Measurements from ENCODE around the gene WNT3A. TPM values are rescaled to one million over a fixed set of nuclear protein-coding genes. Genes with fewer than 3 reads are reported as not detected.

The WNT3A gene
- polyA plus RNA-seq, 1 donor = not detected

GRCh38 chr1:228059634-228060457 lies 53.0 kb downstream of the WNT3A start:
- Histone ChIP-seq H3K4me3 (ENCODE audit: low read length) (peak overlapping the region; percentile 32), H3K27me3 (ENCODE audit: control insufficient read depth, insufficient read depth, low read length) (peaks cover 67% of the 10 kb centered on the region), H3K9me3 (ENCODE audit: control insufficient read depth, low read depth, low read length) (peaks cover 18% of the 10 kb centered on the region), H3K36me3 (ENCODE audit: control insufficient read depth, insufficient read depth, low read length) (no peaks in the 10 kb centered on the region), H3K27ac (ENCODE audit: low read length) (no peak overlapping the region), H3K4me1 (ENCODE audit: control insufficient read depth, insufficient read depth, low read length) (peaks cover 9% of the 10 kb centered on the region)
- WGBS (ENCODE audit: insufficient coverage, low lambda C conversion rate) = no CpG with 5 or more reads among the region's 33 CpGs
- DNase-seq = peak; percentile 87 to 92

- peaks cover 9% of the 10 kb centered on the region for H3K4me1 ChIP-seq (ENCODE audit: control insufficient read depth, insufficient read depth, low read length)
- peaks cover 18% of the 10 kb centered on the region for H3K9me3 ChIP-seq (ENCODE audit: control insufficient read depth, low read depth, low read length)
- no peak for DNase-seq
- no peaks in the 10 kb centered on the region for H3K36me3 ChIP-seq (ENCODE audit: control insufficient read depth, insufficient read depth, low read length)
- no peak overlapping the region for H3K27ac ChIP-seq (ENCODE audit: low read length)
- H3K4me3 ChIP-seq (ENCODE audit: low read length) = peak overlapping the region; percentile 32
- WGBS (ENCODE audit: insufficient coverage, low lambda C conversion rate) = 61% methylated on average over 2 of the region's 34 CpGs
- H3K27me3 ChIP-seq (ENCODE audit: control insufficient read depth, insufficient read depth, low read length) = peaks cover 68% of the 10 kb centered on the region
Observed at GRCh38 chr1:228060458-228061190, 53.8 kb downstream of the WNT3A start.

- peaks cover 70% of the 10 kb centered on the region for H3K27me3 ChIP-seq (ENCODE audit: control insufficient read depth, insufficient read depth, low read length)
- peaks cover 18% of the 10 kb centered on the region for H3K9me3 ChIP-seq (ENCODE audit: control insufficient read depth, low read depth, low read length)
- WGBS (ENCODE audit: insufficient coverage, low lambda C conversion rate) = no CpG with 5 or more reads among the region's 10 CpGs
- no peak overlapping the region for H3K27ac ChIP-seq (ENCODE audit: low read length)
- no peak for DNase-seq
- peaks cover 9% of the 10 kb centered on the region for H3K4me1 ChIP-seq (ENCODE audit: control insufficient read depth, insufficient read depth, low read length)
- H3K36me3 ChIP-seq (ENCODE audit: control insufficient read depth, insufficient read depth, low read length) = no peaks in the 10 kb centered on the region
- no peak overlapping the region for H3K4me3 ChIP-seq (ENCODE audit: low read length)
Observed at GRCh38 chr1:228061411-228062084, 54.8 kb downstream of the WNT3A start.

GRCh38 chr1:228062085-228062791 lies 55.4 kb downstream of the WNT3A start:
- DNase-seq = no peak
- Histone ChIP-seq H3K4me1 (ENCODE audit: control insufficient read depth, insufficient read depth, low read length) (peaks cover 9% of the 10 kb centered on the region), H3K4me3 (ENCODE audit: low read length) (no peak overlapping the region), H3K36me3 (ENCODE audit: control insufficient read depth, insufficient read depth, low read length) (no peaks in the 10 kb centered on the region), H3K27ac (ENCODE audit: low read length) (no peak overlapping the region), H3K27me3 (ENCODE audit: control insufficient read depth, insufficient read depth, low read length) (peaks cover 72% of the 10 kb centered on the region), H3K9me3 (ENCODE audit: control insufficient read depth, low read depth, low read length) (peaks cover 18% of the 10 kb centered on the region)
- WGBS (ENCODE audit: insufficient coverage, low lambda C conversion rate) = no CpG with 5 or more reads among the region's 9 CpGs

- H3K9me3 ChIP-seq (ENCODE audit: control insufficient read depth, low read depth, low read length) = peaks cover 18% of the 10 kb centered on the region
- peaks cover 70% of the 10 kb centered on the region for H3K27me3 ChIP-seq (ENCODE audit: control insufficient read depth, insufficient read depth, low read length)
- no peak for DNase-seq
- no peaks in the 10 kb centered on the region for H3K36me3 ChIP-seq (ENCODE audit: control insufficient read depth, insufficient read depth, low read length)
- no peak overlapping the region for H3K27ac ChIP-seq (ENCODE audit: low read length)
- WGBS (ENCODE audit: insufficient coverage, low lambda C conversion rate) = no CpG with 5 or more reads among the region's 4 CpGs
- no peak overlapping the region for H3K4me3 ChIP-seq (ENCODE audit: low read length)
- H3K4me1 ChIP-seq (ENCODE audit: control insufficient read depth, insufficient read depth, low read length) = peaks cover 9% of the 10 kb centered on the region
Observed at GRCh38 chr1:228062812-228063211, 56.0 kb downstream of the WNT3A start.

- H3K9me3 ChIP-seq (ENCODE audit: control insufficient read depth, low read depth, low read length) = peaks cover 17% of the 10 kb centered on the region
- no peak overlapping the region for H3K27ac ChIP-seq (ENCODE audit: low read length)
- H3K4me1 ChIP-seq (ENCODE audit: control insufficient read depth, insufficient read depth, low read length) = peaks cover 9% of the 10 kb centered on the region
- no CpG with 5 or more reads among the region's 15 CpGs for WGBS (ENCODE audit: insufficient coverage, low lambda C conversion rate)
- H3K27me3 ChIP-seq (ENCODE audit: control insufficient read depth, insufficient read depth, low read length) = peaks cover 67% of the 10 kb centered on the region
- H3K4me3 ChIP-seq (ENCODE audit: low read length) = no peak overlapping the region
- H3K36me3 ChIP-seq (ENCODE audit: control insufficient read depth, insufficient read depth, low read length) = no peaks in the 10 kb centered on the region
- DNase-seq = no peak
Observed at GRCh38 chr1:228063251-228064191, 56.7 kb downstream of the WNT3A start.

- peaks cover 67% of the 10 kb centered on the region for H3K27me3 ChIP-seq (ENCODE audit: control insufficient read depth, insufficient read depth, low read length)
- peaks cover 9% of the 10 kb centered on the region for H3K4me1 ChIP-seq (ENCODE audit: control insufficient read depth, insufficient read depth, low read length)
- H3K27ac ChIP-seq (ENCODE audit: low read length) = no peak overlapping the region
- no peaks in the 10 kb centered on the region for H3K36me3 ChIP-seq (ENCODE audit: control insufficient read depth, insufficient read depth, low read length)
- no CpG with 5 or more reads among the region's 8 CpGs for WGBS (ENCODE audit: insufficient coverage, low lambda C conversion rate)
- DNase-seq = no peak
- H3K4me3 ChIP-seq (ENCODE audit: low read length) = no peak overlapping the region
- peaks cover 9% of the 10 kb centered on the region for H3K9me3 ChIP-seq (ENCODE audit: control insufficient read depth, low read depth, low read length)
Observed at GRCh38 chr1:228064296-228064695, 57.5 kb downstream of the WNT3A start.

- no peaks in the 10 kb centered on the region for H3K36me3 ChIP-seq (ENCODE audit: control insufficient read depth, insufficient read depth, low read length)
- peaks cover 66% of the 10 kb centered on the region for H3K27me3 ChIP-seq (ENCODE audit: control insufficient read depth, insufficient read depth, low read length)
- peaks cover 6% of the 10 kb centered on the region for H3K9me3 ChIP-seq (ENCODE audit: control insufficient read depth, low read depth, low read length)
- no peak overlapping the region for H3K27ac ChIP-seq (ENCODE audit: low read length)
- WGBS (ENCODE audit: insufficient coverage, low lambda C conversion rate) = no CpG with 5 or more reads among the region's 15 CpGs
- H3K4me1 ChIP-seq (ENCODE audit: control insufficient read depth, insufficient read depth, low read length) = peaks cover 9% of the 10 kb centered on the region
- no peak for DNase-seq
- no peak overlapping the region for H3K4me3 ChIP-seq (ENCODE audit: low read length)
Observed at GRCh38 chr1:228064741-228065542, 58.1 kb downstream of the WNT3A start.

Data from large intestine (tissue), 3 donors.